ENCODE measurements around the gene USP17L25.
"Not testable (repeated sequence)": the region's sequence is repeated elsewhere in the genome, so short reads cannot be mapped to it uniquely, and the experiment has no call there.

USP17L25 gene

GRCh38 chr4:9329611-9330010 lies at the start of gene USP17L25:
Gene USP17L25, plus strand, starts transcription at chr4:9329911. Its CDS starts 0 bp downstream, at chr4:9329911.
- not testable (repeated sequence) for DNase-seq (ENCODE audit: low read depth in 1 of 2, low spot score in 1 of 2)

GRCh38 chr4:9324191-9324590 lies 5.5 kb upstream of the USP17L25 start:
- not testable (repeated sequence) for DNase-seq (ENCODE audit: low read depth in 1 of 2, low spot score in 1 of 2)

- not testable (repeated sequence) for DNase-seq (ENCODE audit: low read depth in 1 of 2, low spot score in 1 of 2)
Measured at GRCh38 chr4:9324865-9325264, 4.8 kb upstream of the USP17L25 start, which contains the start of gene USP17L24. Gene USP17L24, plus strand, starts transcription at chr4:9325165. Its CDS starts 0 bp downstream, at chr4:9325165.

GRCh38 chr4:9334358-9334757 lies 4.6 kb downstream of the USP17L25 start, which contains the start of gene USP17L26:
Gene USP17L26, plus strand, starts transcription at chr4:9334658. Its CDS starts 0 bp downstream, at chr4:9334658.
- DNase-seq (ENCODE audit: low read depth in 1 of 2, low spot score in 1 of 2) = not testable (repeated sequence)

DNA sequence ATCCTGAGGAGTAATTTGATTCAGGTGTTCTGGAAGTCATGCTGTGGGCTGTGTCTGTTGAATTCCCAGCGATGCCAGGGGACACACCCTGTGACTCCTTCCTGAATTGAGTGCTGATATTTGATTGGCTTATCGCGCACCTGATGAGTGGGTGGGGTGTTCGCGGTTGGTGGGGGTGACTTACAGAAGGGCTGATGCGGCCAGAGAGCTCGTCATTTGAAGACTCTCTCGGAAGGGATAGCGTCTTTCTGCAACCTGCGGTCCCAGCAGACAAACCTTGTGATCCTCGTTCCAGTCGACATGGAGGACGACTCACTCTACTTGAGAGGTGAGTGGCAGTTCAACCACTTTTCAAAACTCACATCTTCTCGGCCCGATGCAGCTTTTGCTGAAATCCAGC lies 9.4 kb downstream of the USP17L25 start, which contains the start of gene USP17L5:
Gene USP17L5, plus strand, starts transcription at position 301 of the 400 bp plus-strand sequence. Its CDS starts 0 bp downstream, at position 301.
- not testable (repeated sequence) for DNase-seq (ENCODE audit: low read depth in 1 of 2, low spot score in 1 of 2)

DNA sequence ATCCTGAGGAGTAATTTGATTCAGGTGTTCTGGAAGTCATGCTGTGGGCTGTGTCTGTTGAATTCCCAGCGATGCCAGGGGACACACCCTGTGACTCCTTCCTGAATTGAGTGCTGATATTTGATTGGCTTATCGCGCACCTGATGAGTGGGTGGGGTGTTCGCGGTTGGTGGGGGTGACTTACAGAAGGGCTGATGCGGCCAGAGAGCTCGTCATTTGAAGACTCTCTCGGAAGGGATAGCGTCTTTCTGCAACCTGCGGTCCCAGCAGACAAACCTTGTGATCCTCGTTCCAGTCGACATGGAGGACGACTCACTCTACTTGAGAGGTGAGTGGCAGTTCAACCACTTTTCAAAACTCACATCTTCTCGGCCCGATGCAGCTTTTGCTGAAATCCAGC lies 14.1 kb downstream of the USP17L25 start, which contains the start of gene USP17L27:
Gene USP17L27, plus strand, starts transcription at position 301 of the 400 bp plus-strand sequence. Its CDS starts 0 bp downstream, at position 301.
- not testable (repeated sequence) for DNase-seq (ENCODE audit: low read depth in 1 of 2, low spot score in 1 of 2)

DNA sequence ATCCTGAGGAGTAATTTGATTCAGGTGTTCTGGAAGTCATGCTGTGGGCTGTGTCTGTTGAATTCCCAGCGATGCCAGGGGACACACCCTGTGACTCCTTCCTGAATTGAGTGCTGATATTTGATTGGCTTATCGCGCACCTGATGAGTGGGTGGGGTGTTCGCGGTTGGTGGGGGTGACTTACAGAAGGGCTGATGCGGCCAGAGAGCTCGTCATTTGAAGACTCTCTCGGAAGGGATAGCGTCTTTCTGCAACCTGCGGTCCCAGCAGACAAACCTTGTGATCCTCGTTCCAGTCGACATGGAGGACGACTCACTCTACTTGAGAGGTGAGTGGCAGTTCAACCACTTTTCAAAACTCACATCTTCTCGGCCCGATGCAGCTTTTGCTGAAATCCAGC lies 18.9 kb downstream of the USP17L25 start, which contains the start of gene USP17L28:
Gene USP17L28, plus strand, starts transcription at position 301 of the 400 bp plus-strand sequence. Its CDS starts 0 bp downstream, at position 301.
- DNase-seq (ENCODE audit: low read depth in 1 of 2, low spot score in 1 of 2) = not testable (repeated sequence)

- DNase-seq (ENCODE audit: low read depth in 1 of 2, low spot score in 1 of 2) = not testable (repeated sequence)
Measured at GRCh38 chr4:9350866-9351265, 21.2 kb downstream of the USP17L25 start.

DNA sequence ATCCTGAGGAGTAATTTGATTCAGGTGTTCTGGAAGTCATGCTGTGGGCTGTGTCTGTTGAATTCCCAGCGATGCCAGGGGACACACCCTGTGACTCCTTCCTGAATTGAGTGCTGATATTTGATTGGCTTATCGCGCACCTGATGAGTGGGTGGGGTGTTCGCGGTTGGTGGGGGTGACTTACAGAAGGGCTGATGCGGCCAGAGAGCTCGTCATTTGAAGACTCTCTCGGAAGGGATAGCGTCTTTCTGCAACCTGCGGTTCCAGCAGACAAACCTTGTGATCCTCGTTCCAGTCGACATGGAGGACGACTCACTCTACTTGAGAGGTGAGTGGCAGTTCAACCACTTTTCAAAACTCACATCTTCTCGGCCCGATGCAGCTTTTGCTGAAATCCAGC lies 23.6 kb downstream of the USP17L25 start, which contains the start of gene USP17L29:
Gene USP17L29, plus strand, starts transcription at position 301 of the 400 bp plus-strand sequence. Its CDS starts 0 bp downstream, at position 301.
- not testable (repeated sequence) for DNase-seq (ENCODE audit: low read depth in 1 of 2, low spot score in 1 of 2)

GRCh38 chr4:9362829-9363228 lies 33.1 kb downstream of the USP17L25 start, which contains the start of gene USP17L30:
Gene USP17L30, plus strand, starts transcription at chr4:9363129. Its CDS starts 0 bp downstream, at chr4:9363129.
- DNase-seq (ENCODE audit: low read depth in 1 of 2, low spot score in 1 of 2) = not testable (repeated sequence)

GRCh38 chr4:9379881-9380280 lies 50.2 kb downstream of the USP17L25 start:
- DNase-seq (ENCODE audit: low read depth in 1 of 2, low spot score in 1 of 2) = not testable (repeated sequence)
